ENCODE results near the gene RNF149.

The RNF149 gene

GRCh38 chr2:101341421-101341820, 32.9 kb upstream of the RNF149 start:
- TF ChIP-seq, protein P1, sequence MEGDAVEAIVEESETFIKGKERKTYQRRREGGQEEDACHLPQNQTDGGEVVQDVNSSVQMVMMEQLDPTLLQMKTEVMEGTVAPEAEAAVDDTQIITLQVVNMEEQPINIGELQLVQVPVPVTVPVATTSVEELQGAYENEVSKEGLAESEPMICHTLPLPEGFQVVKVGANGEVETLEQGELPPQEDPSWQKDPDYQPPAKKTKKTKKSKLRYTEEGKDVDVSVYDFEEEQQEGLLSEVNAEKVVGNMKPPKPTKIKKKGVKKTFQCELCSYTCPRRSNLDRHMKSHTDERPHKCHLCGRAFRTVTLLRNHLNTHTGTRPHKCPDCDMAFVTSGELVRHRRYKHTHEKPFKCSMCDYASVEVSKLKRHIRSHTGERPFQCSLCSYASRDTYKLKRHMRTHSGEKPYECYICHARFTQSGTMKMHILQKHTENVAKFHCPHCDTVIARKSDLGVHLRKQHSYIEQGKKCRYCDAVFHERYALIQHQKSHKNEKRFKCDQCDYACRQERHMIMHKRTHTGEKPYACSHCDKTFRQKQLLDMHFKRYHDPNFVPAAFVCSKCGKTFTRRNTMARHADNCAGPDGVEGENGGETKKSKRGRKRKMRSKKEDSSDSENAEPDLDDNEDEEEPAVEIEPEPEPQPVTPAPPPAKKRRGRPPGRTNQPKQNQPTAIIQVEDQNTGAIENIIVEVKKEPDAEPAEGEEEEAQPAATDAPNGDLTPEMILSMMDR (conservative IDR thresholded peaks at IDR 0.05): no peak
- no peak overlapping the region for H3K27ac ChIP-seq

GRCh38 chr2:101340141-101340551, 31.6 kb upstream of the RNF149 start:
- TF ChIP-seq, protein P1 (conservative IDR thresholded peaks at IDR 0.05): no peak
- no peak overlapping the region for H3K27ac ChIP-seq

DNA sequence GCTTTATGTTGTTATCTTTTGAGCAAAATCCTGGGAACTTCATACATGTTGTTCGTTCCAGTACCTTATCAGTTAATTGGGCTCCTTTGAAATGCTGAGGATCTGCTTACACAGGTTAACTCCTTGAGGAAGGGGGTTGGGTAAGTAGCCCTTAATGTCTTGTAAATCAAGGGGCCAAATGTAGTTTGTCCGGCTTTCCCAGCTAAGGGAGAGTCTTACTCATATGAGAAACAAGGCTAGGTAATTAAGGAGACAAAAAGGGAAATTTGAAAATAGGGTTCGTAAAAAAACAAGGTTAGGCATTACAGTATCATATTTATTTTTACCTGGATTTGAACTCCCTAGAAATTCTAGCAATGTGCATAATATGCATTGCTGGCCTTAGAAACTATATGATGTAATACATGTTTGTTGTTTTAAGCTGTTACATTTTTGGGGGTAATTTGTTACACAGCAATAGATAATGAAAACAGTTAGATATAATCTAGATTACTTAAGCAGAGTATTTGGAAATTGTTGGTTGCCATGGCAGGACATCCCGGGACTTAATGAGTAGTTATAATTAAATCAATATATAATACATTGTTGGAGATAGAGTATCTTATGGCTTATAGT, 30.9 kb upstream of the RNF149 start:
- no peak overlapping the region for H3K27ac ChIP-seq
- TF ChIP-seq, protein P1 (conservative IDR thresholded peaks at IDR 0.05): no peak

GRCh38 chr2:101337877-101338276, 29.4 kb upstream of the RNF149 start:
- TF ChIP-seq, protein P1 (conservative IDR thresholded peaks at IDR 0.05): no peak
- H3K27ac ChIP-seq: no peak overlapping the region

- TF ChIP-seq, protein P1 (conservative IDR thresholded peaks at IDR 0.05): no peak
- no peak overlapping the region for H3K27ac ChIP-seq
Observed at GRCh38 chr2:101332885-101333766, 24.6 kb upstream of the RNF149 start.

GRCh38 chr2:101331202-101331601, 22.7 kb upstream of the RNF149 start:
- H3K27ac ChIP-seq: no peak overlapping the region
- TF ChIP-seq, protein P1 (conservative IDR thresholded peaks at IDR 0.05): no peak

- H3K27ac ChIP-seq: no peak overlapping the region
- TF ChIP-seq, protein P1 (conservative IDR thresholded peaks at IDR 0.05): no peak
Observed at GRCh38 chr2:101330253-101330933, 21.9 kb upstream of the RNF149 start.
